B cell (primary cell): Measurements from ENCODE around the gene UBL4A. TPM values are rescaled to one million over a fixed set of nuclear protein-coding genes. Genes with fewer than 3 reads are reported as not detected.

Experiments
- ATAC-seq: fragments of 200-7000 bp; cut with Tn5 transposase; one replicate; pipeline ENCODE4 v1.10.0; 2021; ENCODE audit warnings: low read depth, mild to moderate bottlenecking, moderate number of reproducible peaks, moderate library complexity
- CTCF ChIA-PET: fragments of 350-600 bp; sonication (Branson Sonifier 250); formaldehyde crosslinking; loops from one replicate; lab custom pipeline; 2021; ENCODE audit warnings: antibody characterized with exemption, inconsistent platforms; lab: Charles Lee
- POLR2A ChIA-PET: fragments of 350-600 bp; sonication (Branson Sonifier 250); formaldehyde crosslinking; loops from one replicate; lab custom pipeline; 2021; ENCODE audit warnings: antibody characterized with exemption; lab: Charles Lee
- DNase-seq: peaks from one replicate; pipeline ENCODE4 v3.0.0; 2013
- H2AFZ ChIP-seq: 2 replicates; pipeline ENCODE4 v1.6.1; 2012; ENCODE audit warnings: mild to moderate bottlenecking, low read depth, low read length; ENCODE audit not compliant: insufficient read depth, poor library complexity, severe bottlenecking
- H3K27ac ChIP-seq, 2 donors: 1 replicate in 1 of 2; 2 replicates in 1 of 2; pipeline ENCODE4 v1.5.1; 2012 to 2013; ENCODE audit warnings: low read length in 2 of 2, mild to moderate bottlenecking in 2 of 2, moderate library complexity in 1 of 2
- H3K27me3 ChIP-seq, 4 experiments: fragments of 200-600 bp in 1 of 4; sonication (generic) in 1 of 4; replicated peaks in 1 of 4; 1 replicate in 2 of 4; 2 replicates in 2 of 4; pipeline versions ENCODE4 v1.6.1 to v1.7.0; 2013 to 2016; ENCODE audit warnings: low read length in 3 of 4, mild to moderate bottlenecking in 2 of 4, mixed read lengths in 1 of 4, moderate library complexity in 1 of 4; ENCODE audit not compliant: insufficient read depth in 4 of 4, control insufficient read depth in 3 of 4; ENCODE audit errors: control extremely low read depth in 1 of 4
- H3K36me3 ChIP-seq, 2 experiments: replicated peaks in 1 of 2; 1 replicate in 1 of 2; 2 replicates in 1 of 2; pipeline versions ENCODE4 v1.6.1 to v1.7.1; 2013; ENCODE audit warnings: low read length in 1 of 2; ENCODE audit not compliant: insufficient read depth in 2 of 2, control insufficient read depth in 1 of 2; ENCODE audit errors: control extremely low read depth in 1 of 2, extremely low read depth in 1 of 2
- H3K4me1 ChIP-seq, 2 donors: fragments of 200-600 bp in 1 of 2; sonication (generic) in 1 of 2; 1 replicate in 1 of 2; 2 replicates in 1 of 2; pipeline versions ENCODE4 v1.5.1 to v1.6.1; 2013 to 2017; ENCODE audit warnings: low read length in 2 of 2; ENCODE audit not compliant: control insufficient read depth in 2 of 2, insufficient read depth in 2 of 2
- H3K4me2 ChIP-seq: replicated peaks from 2 replicates; pipeline ENCODE3; 2012; ENCODE audit warnings: mild to moderate bottlenecking, low read depth, low read length; ENCODE audit not compliant: poor library complexity, severe bottlenecking
- H3K4me3 ChIP-seq, 5 experiments: fragments of 200-600 bp in 1 of 5; sonication (generic) in 1 of 5; 1 replicate in 3 of 5; 2 replicates in 2 of 5; pipeline versions ENCODE4 v1.5.1 to v1.7.0; 2011 to 2016; ENCODE audit warnings: low read length in 4 of 5, mild to moderate bottlenecking in 4 of 5, low read depth in 2 of 5, control low read depth in 1 of 5, moderate library complexity in 1 of 5; ENCODE audit not compliant: insufficient read depth in 1 of 5; ENCODE audit errors: control extremely low read depth in 1 of 5, extremely low read depth in 1 of 5
- H3K79me2 ChIP-seq: fragments of 200-600 bp; sonication (generic); one replicate; pipeline ENCODE4 v1.6.0; 2016; ENCODE audit warnings: low read length; ENCODE audit not compliant: control insufficient read depth, insufficient read depth
- H3K9ac ChIP-seq: fragments of 200-600 bp; sonication (generic); 2 replicates; pipeline ENCODE4 v1.6.1; 2017; ENCODE audit warnings: mild to moderate bottlenecking, low read length, moderate library complexity
- H3K9me3 ChIP-seq, 3 donors: one replicate each; pipeline versions ENCODE4 v1.6.1 to v1.7.1; 2013; ENCODE audit warnings: low read length in 2 of 3; ENCODE audit not compliant: control insufficient read depth in 2 of 3, insufficient read depth in 1 of 3; ENCODE audit errors: control extremely low read depth in 1 of 3
- H4K20me1 ChIP-seq: 2 replicates; pipeline ENCODE4 v1.6.0; 2012; ENCODE audit warnings: mild to moderate bottlenecking, low read length; ENCODE audit not compliant: insufficient read depth, control insufficient read depth, poor library complexity, severe bottlenecking
- H3K27ac Mint-ChIP-seq: one replicate; pipeline ENCODE4 v1.8.0; 2021; ENCODE audit warnings: mixed read lengths
- H3K27me3 Mint-ChIP-seq: one replicate; pipeline ENCODE4 v1.8.0; 2021; ENCODE audit warnings: mixed read lengths
- H3K4me1 Mint-ChIP-seq: one replicate; pipeline ENCODE4 v1.8.0; 2021; ENCODE audit warnings: mixed read lengths
- H3K4me3 Mint-ChIP-seq: one replicate; pipeline ENCODE4 v1.8.0; 2021; ENCODE audit warnings: mixed read lengths
- H3K9me3 Mint-ChIP-seq: one replicate; pipeline ENCODE4 v1.8.0; 2022; ENCODE audit warnings: mixed read lengths; ENCODE audit not compliant: insufficient read depth
- CTCF ChIP-seq: fragments of 200-600 bp; IDR thresholded peaks from one replicate; pipeline ENCODE4 v1.8.0; 2022; ENCODE audit warnings: antibody characterized with exemption, mild to moderate bottlenecking
- EZH2 ChIP-seq: IDR thresholded peaks from 2 replicates; pipeline ENCODE4 v1.6.1; 2012; ENCODE audit warnings: borderline replicate concordance, low read depth, mild to moderate bottlenecking, moderate library complexity, low read length; ENCODE audit not compliant: insufficient read depth, poor library complexity, severe bottlenecking
- WGBS: methylation state at CpG from one replicate; pipeline ENCODE4 v1.1.5; 2013; ENCODE audit warnings: missing lambda C conversion rate; ENCODE audit not compliant: insufficient coverage; 5-methylcytosine and 5-hydroxymethylcytosine counted together
- intact Hi-C: fragments of 100-400 bp; cut with micrococcal nuclease; formaldehyde crosslinking; loops from one replicate; pipeline ENCODE4 v1.10.0; 2022
- polyA plus RNA-seq: library from polyadenylated mRNA; depleted of rRNA; stranded (reverse); fragments of >200 nt; gene quantifications from 2 replicates; pipeline ENCODE4 v1.2.3, GENCODE V29; 2012
- total RNA-seq, 2 donors: library from RNA; stranded (reverse); fragments of 120-200 nt in 1 of 2; gene quantifications; 1 replicate in 1 of 2; 2 replicates in 1 of 2; pipeline versions ENCODE4 v1.2.3 to v1.2.4, GENCODE V29; 2013 to 2022

Gene UBL4A
- total and polyA plus RNA-seq, 2 donors (not counting 1 experiment from before 2014, with no cell fraction given) = 13.1 to 23.3 TPM

- peaks cover 0 to 35% of the 10 kb centered on the region in 2 experiments for H3K36me3 ChIP-seq
- H3K4me3 ChIP-seq = no peak overlapping the region
- no peak overlapping the region for H3K9ac ChIP-seq
- H3K27ac Mint-ChIP-seq = no peak overlapping the region
- H4K20me1 ChIP-seq = no peaks in the 10 kb centered on the region
- H3K27me3 ChIP-seq = no peaks in the 10 kb centered on the region
- H3K27me3 Mint-ChIP-seq = no peaks in the 10 kb centered on the region
- DNase-seq = no peak
- ATAC-seq = no peak
- H3K4me1 ChIP-seq = no peaks in the 10 kb centered on the region
- 99% methylated on average over 13 of the region's 21 CpGs for WGBS
- intact Hi-C loops = no loop called here
- no peak overlapping the region for H3K4me2 ChIP-seq
- TF ChIP-seq CTCF (no peak), EZH2 (no peak)
- H3K27ac ChIP-seq = no peak overlapping the region
- no peak overlapping the region for H3K4me3 Mint-ChIP-seq
- no peaks in the 10 kb centered on the region for H3K9me3 ChIP-seq
- H2AFZ ChIP-seq = no peak overlapping the region
- POLR2A ChIA-PET = no interaction called here
- H3K79me2 ChIP-seq = no peaks in the 10 kb centered on the region
- CTCF ChIA-PET = no interaction called here
- no peaks in the 10 kb centered on the region for H3K4me1 Mint-ChIP-seq
- H3K9me3 Mint-ChIP-seq = no peaks in the 10 kb centered on the region
Observed at GRCh38 chrX:154467556-154467955, 18.9 kb downstream of the UBL4A start.

- intact Hi-C loops = no loop called here
- Histone ChIP-seq H4K20me1 (no peaks in the 10 kb centered on the region), H3K27ac (no peak overlapping the region), H3K9me3 (no peaks in the 10 kb centered on the region), H2AFZ (no peak overlapping the region), H3K9ac (no peak overlapping the region), H3K27me3 (no peaks in the 10 kb centered on the region), H3K36me3 (peaks cover 0 to 35% of the 10 kb centered on the region in 2 experiments), H3K79me2 (no peaks in the 10 kb centered on the region), H3K4me1 (no peaks in the 10 kb centered on the region), H3K4me2 (no peak overlapping the region), H3K4me3 (no peak overlapping the region)
- ATAC-seq (no peak), DNase-seq (no peak)
- TF ChIP-seq CTCF (no peak), EZH2 (no peak)
- Mint-ChIP-seq H3K4me3 (no peak overlapping the region), H3K9me3 (no peaks in the 10 kb centered on the region), H3K27ac (no peak overlapping the region), H3K27me3 (no peaks in the 10 kb centered on the region), H3K4me1 (no peaks in the 10 kb centered on the region)
- POLR2A ChIA-PET = no interaction called here
- CTCF ChIA-PET = no interaction called here
- WGBS = 96% methylated on average over 13 of the region's 15 CpGs
Observed at GRCh38 chrX:154466907-154467306, 19.5 kb downstream of the UBL4A start.
